Activated CD4-positive, alpha-beta T cell treated with anti-CD3 and anti-CD28 coated beads for 24 hours (primary cell): ENCODE data around the gene AGR3.
"Not testable (repeated sequence)": the region's sequence is repeated elsewhere in the genome, so short reads cannot be mapped to it uniquely, and the experiment has no call there.

Experiments
- DNase-seq, 2 donors: peaks; one replicate each; pipeline ENCODE4 v3.0.0-alpha.2; 2020; ENCODE audit warnings: low read depth in 2 of 2

Gene AGR3

GRCh38 chr7:16891874-16892643 lies 10.3 kb upstream of the AGR3 start:
- no peak for DNase-seq

- peak in 1 of 2 donors; percentile 2 for DNase-seq
Observed at GRCh38 chr7:16891338-16891737, 9.6 kb upstream of the AGR3 start.

GRCh38 chr7:16889851-16890415 lies 8.2 kb upstream of the AGR3 start:
- DNase-seq: no peak

GRCh38 chr7:16889305-16889704 lies 7.5 kb upstream of the AGR3 start:
- no peak for DNase-seq

GRCh38 chr7:16883918-16884317 lies 2.1 kb upstream of the AGR3 start:
- no peak for DNase-seq

GRCh38 chr7:16880554-16880953 lies 1.2 kb downstream of the AGR3 start:
- DNase-seq: no peak

GRCh38 chr7:16879181-16879580 lies 2.6 kb downstream of the AGR3 start:
- no peak for DNase-seq

- no peak for DNase-seq
Observed at GRCh38 chr7:16875861-16876260, 5.9 kb downstream of the AGR3 start.

GRCh38 chr7:16874066-16874465 lies 7.7 kb downstream of the AGR3 start:
- no peak for DNase-seq

GRCh38 chr7:16867328-16867727 lies 14.5 kb downstream of the AGR3 start:
- no peak for DNase-seq

- DNase-seq: not testable (repeated sequence)
Observed at GRCh38 chr7:16853189-16853588, 28.6 kb downstream of the AGR3 start.

GRCh38 chr7:16851829-16852228 lies 30.0 kb downstream of the AGR3 start:
- no peak for DNase-seq

- DNase-seq: no peak
Observed at GRCh38 chr7:16850614-16851466, 30.9 kb downstream of the AGR3 start.

- DNase-seq: no peak
Observed at GRCh38 chr7:16849296-16850148, 32.3 kb downstream of the AGR3 start.

GRCh38 chr7:16847381-16847860 lies 34.4 kb downstream of the AGR3 start:
- no peak for DNase-seq

- DNase-seq: no peak
Observed at GRCh38 chr7:16846601-16847165, 35.1 kb downstream of the AGR3 start.

GRCh38 chr7:16845746-16846145 lies 36.0 kb downstream of the AGR3 start:
- DNase-seq: no peak

GRCh38 chr7:16841681-16842080 lies 40.1 kb downstream of the AGR3 start:
- no peak for DNase-seq

- no peak for DNase-seq
Observed at GRCh38 chr7:16840094-16840493, 41.7 kb downstream of the AGR3 start.

- no peak for DNase-seq
Observed at GRCh38 chr7:16839646-16840045, 42.1 kb downstream of the AGR3 start.

- DNase-seq: no peak
Observed at GRCh38 chr7:16838891-16839290, 42.9 kb downstream of the AGR3 start.
